T-helper 1 cell treated with Interleukin-12 subunit alpha and Interleukin-12 subunit beta and Interleukin-4 antibody, amounts not matched to agents 30 ng/mL and 1 ng/mL, for 36 hours (primary cell): ENCODE results near the gene SYAP1. TPM values are rescaled to one million over a fixed set of nuclear protein-coding genes. Genes with fewer than 3 reads are reported as not detected.
"Not testable (repeated sequence)": the region's sequence is repeated elsewhere in the genome, so short reads cannot be mapped to it uniquely, and the experiment has no call there.

Source experiments
- intact Hi-C: fragments of 100-400 bp; cut with micrococcal nuclease; formaldehyde crosslinking; loops from one replicate; pipeline ENCODE4 v1.15.1; 2024
- total RNA-seq: library from RNA; stranded (reverse); gene quantifications from 2 replicates; pipeline ENCODE4 v1.2.3, GENCODE V29; 2022

The SYAP1 gene
- total RNA-seq, 1 donor from 2014 or later, result 17.5 TPM

DNA sequence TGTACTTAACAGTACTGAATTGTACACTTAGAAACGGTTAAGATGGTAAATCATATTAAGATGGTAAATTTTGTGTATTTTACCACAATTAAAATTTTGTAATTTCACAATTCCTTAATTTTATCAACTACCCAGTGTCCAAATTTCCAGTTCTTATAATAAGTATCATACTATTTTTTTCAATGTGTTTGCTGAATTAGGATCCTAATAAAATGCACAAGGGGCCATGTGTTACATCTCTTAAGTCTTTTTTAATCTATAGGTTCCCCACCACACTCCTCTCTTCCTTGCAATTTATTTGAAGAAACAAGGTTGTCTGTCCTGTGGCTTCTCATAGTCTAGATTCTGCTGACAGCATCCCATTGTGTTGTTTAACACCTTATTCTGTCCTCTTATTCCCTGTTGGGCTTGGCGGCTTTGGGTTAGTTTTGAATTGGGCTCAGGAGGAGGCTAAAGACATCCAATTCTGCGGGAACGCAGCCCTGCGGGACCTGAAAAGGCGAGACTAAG lies 533 bp upstream of the SYAP1 start:
- intact Hi-C loops, result loop anchor here (1.0 to 5.0 kb wide), 9 partner anchors 67 to 1384 kb away; partner anchors contain the start of genes AP1S2, CA5B, PIGA and RBBP7

GRCh38 chrX:16722481-16722880 lies 3.1 kb downstream of the SYAP1 start:
- intact Hi-C loops, result loop anchor here (5.0 kb wide), 1 partner anchor 1850 kb away; the partner anchor contains the start of genes FANCB and MOSPD2

GRCh38 chrX:16725072-16725471 lies 5.7 kb downstream of the SYAP1 start:
- intact Hi-C loops, result no loop called here

DNA sequence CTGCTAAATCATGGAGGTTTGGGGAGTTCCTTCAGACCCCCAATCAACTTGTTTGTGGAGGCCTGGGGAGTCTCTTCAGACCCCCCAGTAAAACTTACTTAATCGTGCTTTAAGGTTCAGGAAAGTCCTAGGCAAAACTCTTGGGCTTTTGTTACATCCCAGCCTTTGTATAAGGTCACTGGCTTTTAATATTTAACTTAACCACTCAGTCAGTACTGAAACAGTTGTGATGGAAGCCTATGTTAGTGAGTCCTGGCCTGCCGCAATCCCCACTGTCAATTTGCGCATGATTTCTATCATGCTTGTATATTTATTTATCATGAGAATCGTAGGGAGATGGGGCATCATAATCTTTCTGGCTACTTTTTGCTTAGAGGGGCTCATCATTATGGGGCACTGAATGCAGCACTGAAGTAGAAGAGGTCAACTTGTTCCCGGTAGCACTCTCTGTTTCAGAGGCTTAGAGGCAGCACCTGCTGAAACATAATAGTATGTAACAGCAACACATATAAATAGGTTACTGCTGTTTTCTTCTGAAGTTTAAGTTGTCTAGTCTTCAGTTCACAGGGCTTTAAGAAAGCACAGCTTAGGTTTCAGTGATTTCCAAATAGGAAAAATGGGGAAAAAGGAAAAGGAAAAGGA lies 7.1 kb downstream of the SYAP1 start:
- intact Hi-C loops, result not testable (repeated sequence)

GRCh38 chrX:16727637-16728036 lies 8.2 kb downstream of the SYAP1 start:
- intact Hi-C loops, result no loop called here

DNA sequence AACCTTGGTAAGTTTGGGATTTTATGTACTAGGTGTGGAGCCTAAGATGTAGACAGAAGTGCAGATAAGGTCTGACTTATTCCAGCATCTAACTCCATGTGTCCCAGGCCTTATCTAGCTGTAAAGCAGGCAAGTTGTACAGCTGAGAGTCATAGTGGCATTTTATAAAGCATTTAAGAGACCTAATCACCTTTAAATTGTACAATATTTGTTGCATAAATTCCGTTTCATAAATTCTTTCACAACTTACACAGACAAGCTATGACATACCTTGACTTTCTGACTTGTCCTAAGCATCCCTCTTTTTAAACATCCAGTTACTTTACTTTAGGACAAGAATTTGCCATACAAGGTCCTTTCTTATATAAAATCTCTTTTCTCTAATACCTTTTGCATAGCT lies 11.0 kb downstream of the SYAP1 start:
- intact Hi-C loops, result no loop called here

DNA sequence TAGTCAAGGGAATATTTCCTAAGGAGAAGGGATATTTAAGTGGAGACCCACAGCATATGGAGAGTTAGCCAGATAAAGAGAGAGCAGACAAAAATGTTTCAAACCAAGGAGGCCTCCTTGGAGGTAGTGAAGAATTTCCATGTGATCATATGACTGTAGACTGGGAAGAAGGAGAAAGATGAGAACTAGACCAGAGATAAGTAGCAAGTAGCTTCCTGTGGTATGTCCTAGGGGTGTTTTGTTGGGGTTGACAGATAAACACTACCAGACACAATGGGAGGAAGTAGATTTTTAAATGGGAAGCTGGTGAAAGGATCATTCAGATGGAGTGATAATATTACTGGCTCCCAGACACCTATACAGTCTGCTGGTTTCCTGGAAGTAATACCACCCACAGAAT lies 13.6 kb downstream of the SYAP1 start:
- intact Hi-C loops, result no loop called here

GRCh38 chrX:16737024-16737423 lies 17.6 kb downstream of the SYAP1 start:
- intact Hi-C loops, result no loop called here

DNA sequence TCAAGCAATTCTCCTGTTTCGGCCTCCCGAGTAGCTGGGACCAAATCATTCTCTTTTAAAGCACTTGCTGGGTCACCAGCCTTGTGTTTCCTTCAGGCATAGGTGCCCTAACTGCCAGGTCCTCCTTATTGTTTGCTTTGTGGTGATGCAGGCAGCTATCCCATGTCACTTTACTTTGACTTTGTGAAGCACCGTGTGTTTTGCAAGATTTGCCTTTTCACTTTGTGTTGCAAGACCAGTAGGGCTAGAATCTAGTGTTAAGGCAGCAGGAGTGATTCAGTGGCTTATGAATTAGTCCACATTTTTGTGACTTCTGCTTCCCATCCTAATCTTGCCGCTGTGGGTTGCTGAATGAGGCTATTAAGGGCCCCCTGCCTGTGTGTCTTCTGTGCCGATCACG lies 20.2 kb downstream of the SYAP1 start:
- intact Hi-C loops, result no loop called here

DNA sequence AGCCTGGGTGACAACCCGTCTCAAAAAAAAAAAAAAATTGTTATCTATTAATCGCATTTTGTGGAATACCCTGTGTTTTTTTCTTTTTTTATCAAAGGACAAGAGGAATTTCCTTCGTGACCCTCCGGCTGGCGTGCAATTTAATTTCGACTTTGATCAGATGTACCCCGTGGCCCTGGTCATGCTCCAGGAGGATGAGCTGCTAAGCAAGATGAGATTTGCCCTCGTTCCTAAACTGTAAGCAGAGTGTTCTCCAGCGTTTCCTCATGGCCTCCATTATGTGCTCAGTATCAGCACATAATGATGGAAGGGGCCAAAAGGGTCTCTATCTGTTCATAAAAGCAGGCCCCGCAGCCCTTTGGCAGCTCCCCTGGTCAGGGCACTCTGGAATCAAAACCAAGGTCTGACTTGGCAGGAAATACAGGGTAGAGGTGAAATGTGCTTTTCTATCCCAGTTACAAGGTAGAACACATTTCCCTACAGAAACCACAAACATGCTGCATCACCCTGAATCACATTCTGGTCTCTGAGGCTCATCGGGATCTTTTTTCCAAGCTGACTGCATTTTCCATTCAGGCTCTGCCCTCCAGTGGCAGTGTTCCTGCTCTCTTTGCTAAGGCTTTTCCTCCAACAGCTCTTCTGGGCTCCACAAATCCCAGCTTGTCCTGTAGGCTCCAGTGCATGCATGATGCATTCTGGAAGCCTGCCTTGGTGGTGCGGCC lies 24.4 kb downstream of the SYAP1 start:
- intact Hi-C loops, result no loop called here

DNA sequence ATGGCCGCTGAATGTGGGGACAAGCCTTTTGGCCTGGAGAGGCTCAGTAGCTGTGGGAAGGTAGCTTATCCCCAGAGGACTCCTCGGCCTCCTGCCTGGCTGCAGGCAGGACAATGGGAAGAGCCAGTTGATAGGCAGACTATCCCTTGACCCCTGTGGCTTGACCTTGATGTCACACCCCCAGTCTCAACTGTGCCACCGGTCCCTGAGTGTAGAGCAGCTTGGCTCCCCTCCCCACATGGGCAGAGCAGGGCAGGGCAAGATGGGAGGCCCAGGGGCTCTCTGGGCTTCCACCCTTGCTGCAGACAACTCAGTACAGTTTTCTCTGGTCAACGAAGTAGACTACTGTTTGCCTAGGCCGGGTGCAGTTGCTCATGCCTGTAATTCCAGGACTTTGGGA lies 25.7 kb downstream of the SYAP1 start:
- intact Hi-C loops, result no loop called here

DNA sequence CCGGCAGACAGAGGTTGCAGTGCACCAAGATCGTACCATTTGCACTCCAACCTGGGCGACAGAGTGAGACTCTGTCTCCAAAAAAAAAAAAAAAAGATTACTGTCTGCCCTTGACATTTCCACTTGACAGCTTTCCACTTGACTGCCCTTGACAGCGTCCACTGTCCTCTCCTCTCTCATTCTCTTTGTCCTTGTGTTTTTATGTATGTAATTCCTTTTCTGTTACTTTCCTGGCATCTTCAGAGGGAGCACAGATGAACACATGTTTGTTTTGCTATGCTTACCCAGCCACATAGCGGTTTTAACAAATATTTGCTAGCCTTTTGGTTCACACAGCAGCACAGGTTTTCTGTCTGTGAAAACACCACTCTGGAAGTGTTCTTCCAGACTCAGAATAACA lies 26.2 kb downstream of the SYAP1 start:
- intact Hi-C loops, result no loop called here

- intact Hi-C loops, result no loop called here
Observed at GRCh38 chrX:16748425-16748824, 29.0 kb downstream of the SYAP1 start.

DNA sequence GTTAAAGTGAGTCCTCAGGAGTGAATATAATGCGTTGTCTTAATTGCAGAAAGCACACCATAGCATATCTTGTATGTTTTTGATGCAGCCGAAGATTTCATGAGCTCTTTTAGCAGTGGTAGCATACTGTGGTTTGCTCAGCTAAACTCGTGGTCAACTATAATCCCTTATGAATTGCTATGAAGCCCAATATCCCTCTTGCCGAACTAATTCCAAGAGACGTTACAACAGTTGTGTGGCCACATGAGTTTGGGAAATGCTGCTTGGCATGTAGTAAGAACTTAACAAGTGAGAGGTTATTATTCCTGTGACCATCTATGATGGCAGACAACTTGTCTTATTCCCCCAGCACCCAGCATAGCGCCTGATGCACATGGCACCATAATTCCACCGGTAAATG lies 30.7 kb downstream of the SYAP1 start:
- intact Hi-C loops, result no loop called here

GRCh38 chrX:16754019-16754418 lies 34.6 kb downstream of the SYAP1 start:
- intact Hi-C loops, result no loop called here

- intact Hi-C loops, result no loop called here
Observed at GRCh38 chrX:16756724-16757123, 37.3 kb downstream of the SYAP1 start.

- intact Hi-C loops, result not testable (repeated sequence)
Observed at GRCh38 chrX:16761500-16761899, 42.1 kb downstream of the SYAP1 start.

GRCh38 chrX:16762579-16762978 lies 43.2 kb downstream of the SYAP1 start:
- intact Hi-C loops, result no loop called here

- intact Hi-C loops, result no loop called here
Observed at GRCh38 chrX:16765594-16765993, 46.2 kb downstream of the SYAP1 start.

DNA sequence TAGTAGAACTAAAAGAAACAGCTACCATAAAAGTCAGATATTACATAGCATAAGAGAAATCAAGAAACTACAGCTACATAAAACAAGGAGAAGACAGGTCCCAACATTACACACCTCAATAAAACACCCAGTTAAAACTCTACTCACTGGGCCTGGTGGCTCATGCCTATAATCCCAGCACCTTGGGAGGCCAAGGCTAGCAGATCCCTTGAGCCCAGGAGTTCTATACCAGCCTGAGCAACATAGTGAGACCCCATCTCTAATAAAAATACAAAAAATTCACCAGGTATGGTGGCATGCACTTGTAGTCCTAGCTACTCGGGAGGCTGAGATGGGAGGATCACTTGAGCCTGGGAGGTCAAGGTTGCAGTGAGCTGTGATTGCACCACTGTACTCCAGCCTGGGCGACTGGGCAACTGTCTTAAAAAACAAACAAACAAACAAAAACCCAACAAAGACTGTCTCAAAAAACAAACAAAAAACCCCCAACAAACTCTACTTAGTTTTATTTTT lies 51.6 kb downstream of the SYAP1 start:
- intact Hi-C loops, result no loop called here

DNA sequence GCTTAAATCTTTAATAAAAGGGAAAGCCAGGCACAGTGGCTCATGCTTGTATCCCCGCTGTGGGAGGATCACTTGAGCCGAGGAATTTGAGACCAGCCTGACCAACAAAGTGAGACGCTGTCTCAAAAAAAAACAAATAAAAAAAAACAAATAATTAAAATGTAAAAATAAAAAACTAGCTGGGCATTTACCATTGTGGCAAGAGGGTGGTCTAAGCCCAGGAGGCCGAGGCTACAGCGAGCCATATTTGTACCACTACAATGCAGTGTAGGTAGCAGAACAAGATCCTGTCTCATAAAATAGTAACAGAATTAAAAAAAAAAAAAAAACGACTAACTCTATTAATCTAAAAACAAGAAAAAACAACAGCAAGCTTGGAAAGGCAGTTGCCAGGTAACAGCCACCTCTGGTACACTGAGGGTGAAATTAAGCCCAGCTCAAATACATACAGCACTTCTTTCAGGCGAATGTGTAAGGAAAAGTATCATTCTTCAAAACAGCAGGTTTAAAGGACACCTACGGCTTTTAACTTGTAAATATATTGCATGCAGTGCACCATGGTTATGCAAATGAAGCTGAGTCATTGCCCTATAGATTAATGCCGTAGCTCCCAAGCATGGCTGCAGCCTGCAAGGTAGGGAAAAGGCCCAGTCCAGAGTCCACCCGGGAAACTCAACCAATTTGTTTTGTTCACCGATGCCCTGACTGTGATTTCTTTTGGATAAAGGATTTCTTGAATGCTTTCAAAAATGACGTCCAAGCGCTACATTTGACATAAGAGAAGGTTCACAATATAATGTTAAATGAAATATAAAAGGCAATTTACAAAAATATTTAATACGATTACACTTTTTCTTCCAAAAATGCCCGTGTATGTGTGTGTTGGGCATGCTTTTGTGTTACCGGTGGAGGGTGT lies 52.3 kb downstream of the SYAP1 start:
- intact Hi-C loops, result no loop called here
